ENCODE results near the gene EXOC2.

EXOC2 gene

DNA sequence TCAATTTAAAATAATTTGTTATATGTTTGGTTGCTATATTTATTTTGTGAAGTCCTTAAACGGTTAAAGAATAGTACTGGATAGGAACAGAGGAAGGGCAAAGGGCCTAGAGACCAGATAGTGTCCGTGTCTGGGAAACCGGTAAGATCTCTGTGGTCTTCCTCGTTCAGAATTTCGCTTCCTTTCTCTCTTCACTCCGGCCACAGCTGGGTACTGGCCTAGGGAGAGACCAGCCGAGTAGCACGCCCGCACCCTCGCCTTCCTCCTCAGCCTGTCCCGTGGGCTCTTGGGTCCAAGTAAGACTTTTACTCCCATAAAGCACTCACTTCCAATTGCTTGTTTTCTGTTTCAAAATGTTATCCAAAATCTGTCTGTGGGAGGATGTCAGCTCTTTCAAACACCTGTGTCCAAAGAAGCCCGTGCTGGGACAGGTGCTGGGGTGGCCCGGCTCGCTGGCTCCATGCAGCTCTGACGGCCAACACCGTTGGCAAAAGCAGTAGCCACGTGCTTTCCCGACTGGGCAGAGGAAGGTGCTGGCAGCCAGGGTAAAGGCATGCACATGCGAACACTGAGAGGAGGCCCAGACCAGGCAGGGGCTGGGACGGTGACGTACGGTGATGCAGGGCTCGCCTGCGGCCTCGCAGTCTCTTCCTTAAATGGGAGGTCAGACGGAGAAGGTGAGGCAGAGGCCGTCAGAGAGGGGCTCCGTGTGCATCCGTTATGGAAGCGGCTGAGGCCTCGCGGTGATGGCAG lies 189.2 kb downstream of the EXOC2 start:
- DNase-seq (ENCODE audit: low read depth in 2 of 3, low spot score in 1 of 3) = no peak

GRCh38 chr6:502761-503160 lies 190.2 kb downstream of the EXOC2 start:
- no peak for DNase-seq (ENCODE audit: low read depth in 2 of 3, low spot score in 1 of 3)

- peak; percentile 64 to 79 (median 70) for DNase-seq (ENCODE audit: low read depth in 2 of 3, low spot score in 1 of 3)
Measured at GRCh38 chr6:501891-502601, 190.9 kb downstream of the EXOC2 start.

DNA sequence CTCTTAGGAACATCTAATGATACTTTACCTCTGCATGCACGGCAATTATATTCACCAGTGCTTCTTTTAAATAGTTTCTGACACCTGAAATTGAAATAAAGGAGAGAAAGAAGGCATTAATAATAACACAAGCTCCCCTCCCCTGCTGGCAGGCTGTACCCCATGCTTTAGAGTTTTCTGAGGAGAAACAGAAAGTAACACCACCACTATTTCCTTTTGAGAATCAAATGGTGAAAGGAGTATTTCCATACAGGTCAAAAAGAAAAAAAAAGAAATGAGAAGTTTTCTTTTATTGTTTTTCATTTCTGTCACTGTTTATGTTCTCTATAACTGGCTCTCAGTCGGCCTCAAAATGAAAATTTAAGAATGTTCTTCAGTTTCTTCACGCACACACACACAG lies 193.3 kb downstream of the EXOC2 start:
- no peak for DNase-seq (ENCODE audit: low read depth in 2 of 3, low spot score in 1 of 3)

GRCh38 chr6:498795-499231 lies 194.1 kb downstream of the EXOC2 start:
- DNase-seq (ENCODE audit: low read depth in 2 of 3, low spot score in 1 of 3) = peak in 2 of 3 donors; percentile 49 to 62

- DNase-seq (ENCODE audit: low read depth in 2 of 3, low spot score in 1 of 3) = no peak
Measured at GRCh38 chr6:497258-497657, 195.7 kb downstream of the EXOC2 start.

DNA sequence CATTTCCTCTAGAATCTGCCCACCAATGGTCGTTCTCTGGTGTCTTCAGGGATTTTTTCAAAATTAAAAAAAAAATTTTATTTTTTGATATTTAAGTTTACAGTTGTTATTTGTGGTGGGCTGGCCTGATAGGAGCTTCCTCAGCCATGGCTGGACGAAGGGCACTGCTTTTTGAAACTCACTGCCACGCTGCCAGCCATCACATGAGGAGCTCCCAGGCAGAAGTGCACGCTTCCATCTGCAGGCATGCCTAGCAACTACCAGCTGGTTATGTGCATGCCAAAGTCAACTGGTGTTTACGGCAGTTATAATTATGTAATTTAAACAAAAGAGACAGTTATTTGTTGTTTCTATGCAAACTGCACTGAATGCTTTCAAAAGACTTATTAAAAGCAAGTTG lies 196.3 kb downstream of the EXOC2 start:
- DNase-seq (ENCODE audit: low read depth in 2 of 3, low spot score in 1 of 3) = no peak

- no peak for DNase-seq (ENCODE audit: low read depth in 2 of 3, low spot score in 1 of 3)
Measured at GRCh38 chr6:494394-494793, 198.5 kb downstream of the EXOC2 start.

- no peak for DNase-seq (ENCODE audit: low read depth in 2 of 3, low spot score in 1 of 3)
Measured at GRCh38 chr6:493840-494239, 199.1 kb downstream of the EXOC2 start.

- no peak for DNase-seq (ENCODE audit: low read depth in 2 of 3, low spot score in 1 of 3)
Measured at GRCh38 chr6:492816-493414, 200.0 kb downstream of the EXOC2 start.

DNA sequence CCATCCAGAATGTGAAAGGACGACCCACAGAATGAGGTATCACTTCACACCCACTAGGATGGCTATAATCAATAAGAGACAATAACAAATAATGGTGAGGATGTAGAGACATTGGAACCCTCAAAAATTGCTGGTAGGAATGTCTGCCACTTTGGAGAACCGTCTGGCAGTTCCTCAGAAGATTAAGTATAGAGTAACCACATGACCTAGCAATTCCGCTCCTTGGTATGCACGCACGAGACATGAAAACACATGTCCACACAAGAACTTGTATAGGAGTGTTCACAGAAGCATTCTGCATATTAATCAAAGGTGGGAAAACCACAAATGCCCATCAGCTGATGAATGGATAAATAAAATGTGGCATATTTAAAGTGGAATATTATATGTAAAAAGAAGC lies 200.8 kb downstream of the EXOC2 start:
- DNase-seq (ENCODE audit: low read depth in 2 of 3, low spot score in 1 of 3) = no peak

GRCh38 chr6:491233-491632 lies 201.7 kb downstream of the EXOC2 start:
- peak in 1 of 3 donors; percentile 50 for DNase-seq (ENCODE audit: low read depth in 2 of 3, low spot score in 1 of 3)

GRCh38 chr6:490251-491037 lies 202.5 kb downstream of the EXOC2 start:
- DNase-seq (ENCODE audit: low read depth in 2 of 3, low spot score in 1 of 3) = no peak

DNA sequence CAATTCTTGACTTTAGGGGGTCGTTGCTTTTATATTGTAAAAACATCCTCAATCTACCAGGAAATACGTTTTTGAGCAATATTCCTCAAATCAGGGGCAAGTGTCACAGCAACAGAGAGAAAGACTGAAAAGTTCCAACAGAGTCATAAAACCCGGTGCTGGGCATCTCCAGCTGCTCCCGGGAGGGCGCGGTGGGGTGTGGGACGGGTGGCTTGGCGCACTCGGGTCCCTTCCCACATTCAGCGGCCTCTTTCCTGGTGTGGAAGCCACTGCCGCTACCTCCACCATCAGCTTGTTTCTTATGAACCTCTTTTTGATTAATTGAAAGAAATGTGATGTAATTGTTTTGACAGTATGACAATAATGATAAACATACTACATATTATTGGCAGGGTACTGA lies 203.2 kb downstream of the EXOC2 start:
- no peak for DNase-seq (ENCODE audit: low read depth in 2 of 3, low spot score in 1 of 3)

- DNase-seq (ENCODE audit: low read depth in 2 of 3, low spot score in 1 of 3) = no peak
Measured at GRCh38 chr6:489001-489400, 203.9 kb downstream of the EXOC2 start.

- DNase-seq (ENCODE audit: low read depth in 2 of 3, low spot score in 1 of 3) = no peak
Measured at GRCh38 chr6:487956-488355, 205.0 kb downstream of the EXOC2 start.

DNA sequence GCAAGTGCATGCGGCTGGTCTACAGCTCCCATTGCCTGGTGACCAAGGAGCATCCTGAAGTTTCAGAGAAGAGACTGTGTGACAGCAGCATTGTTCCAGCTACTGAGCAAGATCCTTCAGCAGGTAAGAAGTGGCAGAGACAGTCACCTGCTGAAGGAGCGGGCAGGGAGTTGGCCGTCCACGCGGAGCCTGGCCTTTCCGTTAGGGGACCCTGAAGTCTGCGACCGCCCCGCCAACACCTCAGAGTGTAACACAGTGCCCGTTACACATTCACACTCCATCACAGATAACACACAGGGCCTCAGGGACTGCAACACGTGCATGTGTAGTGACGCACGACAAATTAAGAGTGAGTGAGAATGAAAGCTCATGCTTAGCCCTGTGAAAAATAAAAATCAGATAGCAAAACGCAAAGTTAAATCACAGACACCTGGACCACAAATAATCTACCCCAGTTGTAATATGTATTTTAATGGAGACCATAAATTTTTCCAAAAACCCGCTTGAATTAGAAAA lies 207.2 kb downstream of the EXOC2 start:
- no peak for DNase-seq (ENCODE audit: low read depth in 2 of 3, low spot score in 1 of 3)

- no peak for DNase-seq (ENCODE audit: low read depth in 2 of 3, low spot score in 1 of 3)
Measured at GRCh38 chr6:484746-485145, 208.2 kb downstream of the EXOC2 start.

DNA sequence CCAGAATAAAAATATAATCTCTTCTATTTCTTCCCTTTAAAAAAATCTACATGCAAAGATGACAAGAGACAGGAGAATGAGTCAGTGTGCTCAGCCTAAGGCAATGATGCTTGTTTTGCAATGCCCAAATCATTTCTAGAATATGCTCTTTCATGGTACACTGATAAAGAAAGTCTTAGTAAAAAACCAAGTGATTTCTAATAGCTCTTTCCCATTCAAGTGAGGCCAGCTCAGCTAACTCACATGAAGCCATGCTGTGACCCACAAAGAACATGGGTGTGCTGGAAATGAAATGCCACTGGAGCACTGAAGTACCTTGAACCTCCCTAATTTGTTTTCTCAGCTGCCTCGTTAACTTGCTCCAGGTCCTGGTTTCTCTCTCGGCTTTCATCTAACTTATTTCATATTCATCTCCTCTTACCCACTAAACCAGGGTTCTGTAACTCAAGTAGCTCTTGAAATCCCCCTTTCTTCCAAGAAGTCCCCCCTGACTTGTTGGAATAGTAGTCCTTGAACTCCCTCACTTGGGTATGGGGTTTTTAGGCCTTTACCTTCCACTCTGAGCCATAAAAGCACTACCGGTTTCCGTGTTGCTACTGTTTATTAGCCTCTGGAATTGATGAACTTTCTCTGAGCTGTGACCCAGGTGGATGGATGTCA lies 208.7 kb downstream of the EXOC2 start:
- DNase-seq (ENCODE audit: low read depth in 2 of 3, low spot score in 1 of 3) = peak in 2 of 3 donors; percentile 46 to 53

DNA sequence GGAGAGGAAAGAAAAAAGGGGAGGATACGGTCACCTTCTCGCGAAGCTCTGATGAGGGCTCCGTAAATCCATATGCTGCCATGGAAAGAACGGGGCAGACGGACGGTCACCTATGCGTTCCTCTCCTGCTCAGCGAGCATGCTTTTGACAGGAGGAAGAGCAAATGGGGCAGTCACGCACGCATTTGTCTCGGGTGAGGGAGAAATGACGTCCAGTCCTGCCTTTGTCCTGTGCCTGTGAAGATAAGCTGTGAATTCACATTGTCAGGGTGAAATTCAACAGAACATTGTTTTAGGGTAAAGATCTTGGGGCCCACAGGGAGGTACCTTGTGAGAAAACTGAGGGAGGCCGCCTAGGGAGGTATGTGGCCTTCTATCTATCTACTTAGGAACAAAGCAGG lies 217.6 kb downstream of the EXOC2 start:
- DNase-seq (ENCODE audit: low read depth in 2 of 3, low spot score in 1 of 3) = no peak

All from stimulated activated CD4-positive, alpha-beta T cell treated with anti-CD3 and anti-CD28 coated beads, Interleukin-12 subunit alpha, Interleukin-12 subunit beta, amount 100 ng/mL, for 48 hours (primary cell).